ENCODE measurements around the gene PCDH1. TPM values are rescaled to one million over a fixed set of nuclear protein-coding genes. Genes with fewer than 3 reads are reported as not detected.
"Not testable (repeated sequence)": the region's sequence is repeated elsewhere in the genome, so short reads cannot be mapped to it uniquely, and the experiment has no call there.

The PCDH1 gene
- polyA plus RNA-seq, 3 donors from 2014 or later, result 19.0 to 26.7 (median 21.8) TPM

GRCh38 chr5:141821430-141821925, 56.7 kb downstream of the PCDH1 start:
- no peaks in the 10 kb centered on the region for H3K9me3 Mint-ChIP-seq
- DNase-seq, result no peak
- H3K27me3 Mint-ChIP-seq (ENCODE audit: low read depth in 3 of 3), result peaks cover 0 to 4% (median 3%) of the 10 kb centered on the region in 3 donors
- no peak overlapping the region for H3K27ac Mint-ChIP-seq
- H3K4me3 Mint-ChIP-seq, result no peak overlapping the region
- H3K4me1 Mint-ChIP-seq, result no peaks in the 10 kb centered on the region
- no peaks in the 10 kb centered on the region for H3K36me3 Mint-ChIP-seq

- not testable (repeated sequence) for H3K27me3 Mint-ChIP-seq (ENCODE audit: low read depth in 3 of 3); H3K27ac Mint-ChIP-seq; DNase-seq; H3K4me3 Mint-ChIP-seq; H3K36me3 Mint-ChIP-seq; H3K4me1 Mint-ChIP-seq; H3K9me3 Mint-ChIP-seq
Observed at GRCh38 chr5:141820686-141821085, 57.5 kb downstream of the PCDH1 start.

DNA sequence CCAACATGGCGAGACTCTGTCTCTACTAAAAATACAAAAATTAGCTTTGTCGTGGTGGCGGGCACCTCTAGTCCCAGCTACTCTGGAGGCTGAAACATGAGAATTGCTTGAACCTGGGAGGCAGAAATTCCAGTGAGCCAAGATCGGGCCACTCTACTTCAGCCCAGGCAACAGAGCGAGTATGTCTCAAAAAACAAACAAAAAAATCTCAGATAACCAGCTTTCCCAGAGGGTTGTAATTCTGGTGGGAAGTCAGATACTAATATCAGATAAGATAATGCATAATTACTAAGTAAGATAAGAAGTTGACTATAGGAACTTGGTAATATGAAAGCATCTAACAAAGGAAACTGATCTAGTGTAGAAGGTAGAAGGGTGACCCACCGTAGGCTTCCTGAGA, 60.6 kb downstream of the PCDH1 start:
- H3K9me3 Mint-ChIP-seq, result no peaks in the 10 kb centered on the region
- no peak for DNase-seq
- H3K4me1 Mint-ChIP-seq, result no peaks in the 10 kb centered on the region
- peaks cover 6 to 9% (median 7%) of the 10 kb centered on the region in 3 donors for H3K27me3 Mint-ChIP-seq (ENCODE audit: low read depth in 3 of 3)
- no peak overlapping the region for H3K27ac Mint-ChIP-seq
- H3K4me3 Mint-ChIP-seq, result no peak overlapping the region
- no peaks in the 10 kb centered on the region for H3K36me3 Mint-ChIP-seq

DNA sequence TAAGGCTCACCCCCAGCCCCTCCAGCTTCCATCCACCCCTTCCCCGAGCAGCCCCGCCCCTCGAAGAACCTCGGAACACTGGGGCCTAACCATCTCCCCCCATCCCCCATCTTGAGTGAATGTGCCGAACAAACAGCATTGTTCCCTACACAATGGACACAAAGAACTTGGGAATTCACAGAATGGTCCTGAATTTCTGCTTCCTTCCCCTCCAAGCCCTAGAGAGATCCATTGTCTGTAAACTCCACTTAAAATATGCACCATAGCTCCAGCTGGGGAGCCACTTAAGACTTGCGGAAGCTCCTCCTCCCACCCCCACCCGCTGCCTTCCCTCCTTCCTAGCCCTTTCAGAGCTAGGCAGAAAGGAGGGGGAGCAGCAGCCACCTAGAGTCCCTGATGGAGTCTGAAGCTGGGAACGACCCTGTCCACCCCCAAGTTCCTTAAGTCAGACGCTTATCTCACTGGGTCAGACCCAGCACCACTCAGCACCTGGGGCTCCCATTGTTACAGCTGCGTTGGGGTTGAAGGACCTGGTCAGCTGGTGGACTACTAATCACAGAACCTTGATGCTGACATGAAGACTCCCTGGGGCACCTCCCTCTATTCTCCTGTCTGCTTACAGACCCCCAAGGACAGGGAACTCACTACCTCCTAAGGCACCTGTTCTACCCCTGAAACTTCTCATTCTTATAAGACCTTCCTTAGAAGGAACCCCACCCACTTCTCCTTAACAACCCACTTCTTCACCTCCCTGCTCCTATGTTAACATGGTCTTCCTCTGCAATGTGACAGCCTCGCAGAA, 61.4 kb downstream of the PCDH1 start:
- no peaks in the 10 kb centered on the region for H3K36me3 Mint-ChIP-seq
- H3K27me3 Mint-ChIP-seq (ENCODE audit: low read depth in 3 of 3), result peaks cover 6 to 10% (median 9%) of the 10 kb centered on the region in 3 donors
- DNase-seq, result no peak
- no peak overlapping the region for H3K27ac Mint-ChIP-seq
- H3K4me3 Mint-ChIP-seq, result no peak overlapping the region
- no peaks in the 10 kb centered on the region for H3K9me3 Mint-ChIP-seq
- no peaks in the 10 kb centered on the region for H3K4me1 Mint-ChIP-seq

DNA sequence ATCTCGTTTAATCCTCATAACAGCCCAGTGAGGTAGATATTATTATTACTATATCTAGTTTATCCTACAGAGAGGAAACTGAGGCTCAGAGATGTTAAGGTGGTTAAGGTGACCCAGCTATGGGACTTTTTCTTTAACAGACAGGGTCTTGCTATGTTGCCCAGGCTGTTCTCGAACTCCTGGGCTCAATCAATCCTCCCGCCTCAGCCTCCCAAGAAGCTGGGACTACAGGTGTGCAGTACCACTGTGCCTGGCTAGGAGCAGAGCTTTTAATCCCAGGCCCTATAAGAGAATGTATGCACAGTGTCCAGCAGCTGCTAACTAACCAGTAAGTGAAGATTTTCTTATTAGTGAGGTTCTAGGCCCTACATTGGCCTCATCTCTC, 62.4 kb downstream of the PCDH1 start:
- Mint-ChIP-seq H3K27me3 (ENCODE audit: low read depth in 3 of 3) (peaks cover 6 to 10% (median 9%) of the 10 kb centered on the region in 3 donors), H3K27ac (no peak overlapping the region), H3K4me1 (no peaks in the 10 kb centered on the region), H3K4me3 (no peak overlapping the region), H3K9me3 (peaks cover 0 to 1% (median 0%) of the 10 kb centered on the region in 6 donors), H3K36me3 (no peaks in the 10 kb centered on the region)
- no peak for DNase-seq

GRCh38 chr5:141815051-141815795, 63.0 kb downstream of the PCDH1 start:
- H3K27ac Mint-ChIP-seq, result no peak overlapping the region
- H3K4me1 Mint-ChIP-seq, result no peaks in the 10 kb centered on the region
- no peak overlapping the region for H3K4me3 Mint-ChIP-seq
- peaks cover 0 to 1% (median 0%) of the 10 kb centered on the region in 6 donors for H3K9me3 Mint-ChIP-seq
- peaks cover 5 to 10% (median 9%) of the 10 kb centered on the region in 3 donors for H3K27me3 Mint-ChIP-seq (ENCODE audit: low read depth in 3 of 3)
- no peak for DNase-seq
- no peaks in the 10 kb centered on the region for H3K36me3 Mint-ChIP-seq

DNA sequence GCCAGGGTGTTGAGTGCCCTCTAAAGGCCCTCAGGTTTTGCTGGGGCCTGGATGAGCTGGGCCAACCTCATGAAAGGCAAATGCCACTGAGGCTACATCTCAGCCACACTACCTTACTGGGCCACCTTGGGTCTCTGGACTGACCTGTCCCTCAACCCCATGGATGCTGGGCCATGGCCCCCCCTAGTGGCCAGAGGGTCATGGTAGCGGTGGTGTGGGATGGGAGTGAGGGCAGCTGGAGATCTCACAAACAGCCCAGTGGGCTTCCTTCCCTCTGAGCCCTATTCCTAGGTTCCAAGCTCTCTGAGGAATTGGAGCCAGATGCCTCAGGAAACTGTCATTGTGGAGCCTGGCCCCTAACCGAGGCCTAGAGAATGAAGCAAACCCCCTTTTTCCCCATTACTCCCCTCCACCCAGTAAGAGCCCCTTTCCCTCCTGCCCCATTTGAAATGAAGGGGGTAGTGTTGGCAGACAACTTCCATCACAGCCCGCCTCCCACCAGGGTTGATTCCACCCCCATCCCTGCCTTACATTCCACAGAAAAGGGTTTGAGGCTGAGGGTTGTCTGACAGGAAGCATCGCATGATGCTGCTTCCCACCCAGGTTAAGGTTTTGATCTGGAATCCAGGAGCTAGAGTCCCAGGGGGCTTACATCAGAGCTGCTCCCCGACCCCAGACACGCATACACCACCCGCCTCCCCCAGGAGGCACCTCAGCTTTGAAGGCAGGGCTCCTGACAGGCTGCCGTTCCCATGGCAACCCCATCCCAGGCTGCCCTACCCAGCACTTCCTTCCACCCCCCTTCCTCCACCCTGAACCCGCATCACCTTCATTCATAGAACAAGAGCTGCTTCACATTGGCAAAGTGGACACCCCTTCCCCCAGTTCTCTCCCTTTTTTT, 63.9 kb downstream of the PCDH1 start:
- peaks cover 0 to 1% (median 0%) of the 10 kb centered on the region in 6 donors for H3K9me3 Mint-ChIP-seq
- H3K4me3 Mint-ChIP-seq, result no peak overlapping the region
- H3K27me3 Mint-ChIP-seq (ENCODE audit: low read depth in 3 of 3), result peaks cover 4 to 10% (median 9%) of the 10 kb centered on the region in 3 donors
- no peaks in the 10 kb centered on the region for H3K36me3 Mint-ChIP-seq
- H3K4me1 Mint-ChIP-seq, result no peaks in the 10 kb centered on the region
- DNase-seq, result peak; percentile 16 to 19 (median 18)
- no peak overlapping the region for H3K27ac Mint-ChIP-seq

- DNase-seq, result no peak
- H3K36me3 Mint-ChIP-seq, result no peaks in the 10 kb centered on the region
- peaks cover 5 to 10% (median 10%) of the 10 kb centered on the region in 3 donors for H3K27me3 Mint-ChIP-seq (ENCODE audit: low read depth in 3 of 3)
- H3K27ac Mint-ChIP-seq, result no peak overlapping the region
- H3K4me1 Mint-ChIP-seq, result no peaks in the 10 kb centered on the region
- peaks cover 0 to 5% (median 0%) of the 10 kb centered on the region in 6 donors for H3K9me3 Mint-ChIP-seq
- H3K4me3 Mint-ChIP-seq, result no peak overlapping the region
Observed at GRCh38 chr5:141812512-141812911, 65.7 kb downstream of the PCDH1 start.

GRCh38 chr5:141811287-141812155, 66.7 kb downstream of the PCDH1 start:
- H3K27me3 Mint-ChIP-seq (ENCODE audit: low read depth in 3 of 3), result peaks cover 7 to 13% (median 11%) of the 10 kb centered on the region in 3 donors
- no peaks in the 10 kb centered on the region for H3K36me3 Mint-ChIP-seq
- peak; percentile 4 to 20 (median 9) for DNase-seq
- H3K27ac Mint-ChIP-seq, result no peak overlapping the region
- H3K4me3 Mint-ChIP-seq, result no peak overlapping the region
- H3K4me1 Mint-ChIP-seq, result no peaks in the 10 kb centered on the region
- H3K9me3 Mint-ChIP-seq, result peaks cover 0 to 5% (median 0%) of the 10 kb centered on the region in 6 donors

DNA sequence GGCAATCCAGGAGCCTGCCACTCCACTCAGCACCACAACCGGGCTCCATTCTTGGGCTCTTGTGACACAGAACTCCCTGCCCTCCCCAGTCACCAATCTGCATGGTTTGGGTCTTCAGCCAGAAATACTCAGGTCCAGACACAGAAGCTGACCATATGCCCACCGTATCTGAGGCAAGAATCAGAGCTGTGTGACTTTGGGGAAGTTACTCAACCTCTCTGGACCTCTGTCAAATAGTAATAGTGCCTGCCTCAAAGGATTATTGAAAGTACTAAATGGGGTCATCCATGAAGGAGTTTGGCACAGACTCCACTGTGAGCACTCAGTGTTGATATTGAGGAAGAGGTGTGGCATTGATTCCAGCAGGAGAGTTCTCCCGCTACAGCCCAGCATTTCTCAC, 67.5 kb downstream of the PCDH1 start:
- DNase-seq, result no peak
- Mint-ChIP-seq H3K9me3 (peaks cover 0 to 5% (median 0%) of the 10 kb centered on the region in 6 donors), H3K4me3 (no peak overlapping the region), H3K27ac (no peak overlapping the region), H3K36me3 (no peaks in the 10 kb centered on the region), H3K4me1 (no peaks in the 10 kb centered on the region), H3K27me3 (ENCODE audit: low read depth in 3 of 3) (peaks cover 8 to 13% (median 9%) of the 10 kb centered on the region in 3 donors)

DNA sequence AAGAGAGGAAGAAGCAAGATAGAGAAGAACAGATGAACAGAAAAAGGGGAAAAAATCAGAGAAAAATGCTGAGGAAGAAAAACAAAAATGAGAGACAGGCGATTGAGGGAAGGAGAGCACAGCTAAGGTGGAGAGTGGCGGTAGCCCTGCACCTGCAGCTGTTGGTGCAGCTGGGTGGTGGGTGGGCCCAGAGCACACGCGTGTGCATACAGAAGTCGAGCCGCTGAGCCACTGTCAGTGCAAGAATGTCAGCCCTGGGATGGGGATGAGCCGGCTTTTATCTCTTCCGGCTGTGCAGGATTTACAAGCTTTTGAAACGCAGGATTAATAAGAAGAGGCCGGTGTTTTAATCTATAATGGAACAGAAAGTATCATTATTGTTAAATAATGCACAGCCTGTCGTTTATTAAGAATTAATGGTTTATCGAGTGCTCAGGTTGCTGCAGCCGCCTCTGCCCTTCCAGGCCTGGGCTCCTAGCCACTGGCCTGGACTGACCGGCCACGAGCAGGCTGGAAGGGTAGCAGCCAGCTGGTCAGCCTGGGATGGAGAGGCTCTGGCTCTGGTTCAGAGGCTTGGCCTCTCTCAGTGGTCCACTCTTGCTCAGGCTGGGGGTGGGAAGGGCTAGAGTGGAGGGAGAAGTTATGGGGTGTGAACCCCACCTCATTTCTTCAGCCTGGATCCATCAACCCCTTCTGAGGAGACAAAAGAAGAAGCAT, 68.7 kb downstream of the PCDH1 start:
- Mint-ChIP-seq H3K9me3 (peaks cover 0 to 5% (median 0%) of the 10 kb centered on the region in 6 donors), H3K27ac (no peak overlapping the region), H3K27me3 (ENCODE audit: low read depth in 3 of 3) (peaks cover 8 to 14% (median 11%) of the 10 kb centered on the region in 3 donors), H3K4me1 (no peaks in the 10 kb centered on the region), H3K36me3 (no peaks in the 10 kb centered on the region), H3K4me3 (no peak overlapping the region)
- DNase-seq, result no peak

DNA sequence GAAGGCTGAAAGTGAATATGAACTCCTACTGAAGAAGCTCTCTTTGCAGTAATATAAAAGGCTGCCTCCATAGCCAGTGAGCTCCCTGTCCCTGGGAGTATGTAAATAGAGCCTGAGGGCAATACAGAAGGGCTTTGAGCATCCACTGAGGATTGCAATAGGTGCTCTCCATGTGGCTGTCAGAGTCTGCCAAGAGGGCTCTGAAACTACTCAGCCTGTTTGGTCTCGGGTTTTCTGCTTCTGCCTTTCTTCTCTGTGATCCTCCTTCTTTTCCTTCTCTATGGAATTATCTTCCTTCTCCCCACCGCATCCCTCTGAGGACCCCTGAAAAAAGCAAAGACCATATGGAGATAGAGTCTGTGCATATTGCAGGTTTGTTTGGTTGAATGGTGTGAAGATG, 69.4 kb downstream of the PCDH1 start:
- DNase-seq, result no peak
- Mint-ChIP-seq H3K27me3 (ENCODE audit: low read depth in 3 of 3) (peaks cover 8 to 21% (median 11%) of the 10 kb centered on the region in 3 donors), H3K9me3 (peaks cover 0 to 5% (median 0%) of the 10 kb centered on the region in 6 donors), H3K4me1 (no peaks in the 10 kb centered on the region), H3K4me3 (no peak overlapping the region), H3K36me3 (no peaks in the 10 kb centered on the region), H3K27ac (no peak overlapping the region)

Measured in immature natural killer cell (primary cell).